Medulla oblongata (tissue), 1 donor: ENCODE results near the gene MCCC1.
"Not testable (repeated sequence)": the region's sequence is repeated elsewhere in the genome, so short reads cannot be mapped to it uniquely, and the experiment has no call there.

ENCODE experiments used
- DNase-seq: peaks from one replicate; pipeline ENCODE4 v3.0.0-alpha.2; 2015; ENCODE audit errors: extremely low spot score

MCCC1 gene

DNA sequence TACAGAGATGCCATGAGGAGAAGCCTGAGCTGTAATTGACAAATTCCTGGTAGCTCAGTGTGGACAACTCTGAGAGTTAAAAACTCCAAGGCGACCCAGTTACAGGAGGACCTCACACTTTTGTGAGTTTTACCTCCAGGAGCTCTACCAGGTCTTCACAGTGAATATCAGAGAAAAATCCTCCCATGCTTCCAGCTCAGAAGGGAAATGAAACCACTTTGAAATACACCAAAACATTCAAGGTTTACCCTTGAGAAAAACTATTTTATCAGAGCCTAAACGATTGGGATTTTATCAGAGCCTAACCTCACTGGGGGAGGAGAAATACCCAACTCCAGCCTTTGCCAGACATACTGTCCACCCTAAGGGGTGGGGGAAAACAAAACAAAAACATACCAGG lies 52.4 kb downstream of the MCCC1 start:
- DNase-seq, result no peak

GRCh38 chr3:183044547-183045229 lies 54.6 kb downstream of the MCCC1 start:
- no peak for DNase-seq

GRCh38 chr3:183038757-183039156 lies 60.5 kb downstream of the MCCC1 start:
- no peak for DNase-seq

DNA sequence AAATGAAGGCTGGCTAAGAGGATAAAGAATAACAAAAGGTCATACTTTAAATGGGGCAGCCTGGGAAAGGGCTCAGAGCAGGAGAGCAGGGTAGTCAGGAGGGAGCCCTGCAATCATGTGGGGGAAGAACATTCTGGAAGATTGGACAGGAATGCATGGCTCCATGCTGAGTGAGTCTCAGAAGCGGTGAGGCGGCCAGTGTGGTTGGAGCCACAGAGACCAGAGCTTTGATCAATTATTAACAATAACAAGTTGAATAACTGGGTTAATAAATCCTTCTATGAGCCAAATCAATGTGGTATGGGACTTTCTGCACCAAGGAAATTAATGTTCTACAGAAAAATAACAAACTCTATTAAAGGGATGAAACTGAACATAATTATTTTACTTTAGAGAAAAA lies 61.1 kb downstream of the MCCC1 start:
- DNase-seq, result no peak

DNA sequence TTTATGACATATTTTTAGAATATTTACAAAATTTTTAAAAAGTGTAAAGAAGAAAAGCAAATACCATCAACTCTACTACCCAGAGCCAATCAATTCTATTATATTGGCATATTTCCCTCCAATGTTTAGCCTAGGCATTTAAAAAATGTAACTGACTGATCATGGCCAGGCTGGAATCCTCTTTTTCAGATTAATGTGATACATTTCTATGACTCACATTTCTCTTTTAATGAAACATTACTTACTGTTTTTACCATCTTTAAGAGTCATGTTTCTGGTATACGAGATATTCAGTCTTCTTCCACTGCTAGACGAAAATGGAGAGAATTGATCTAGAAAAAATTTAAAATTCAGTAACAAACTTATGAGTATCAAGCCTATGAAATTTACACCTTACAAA lies 65.5 kb downstream of the MCCC1 start:
- no peak for DNase-seq

DNA sequence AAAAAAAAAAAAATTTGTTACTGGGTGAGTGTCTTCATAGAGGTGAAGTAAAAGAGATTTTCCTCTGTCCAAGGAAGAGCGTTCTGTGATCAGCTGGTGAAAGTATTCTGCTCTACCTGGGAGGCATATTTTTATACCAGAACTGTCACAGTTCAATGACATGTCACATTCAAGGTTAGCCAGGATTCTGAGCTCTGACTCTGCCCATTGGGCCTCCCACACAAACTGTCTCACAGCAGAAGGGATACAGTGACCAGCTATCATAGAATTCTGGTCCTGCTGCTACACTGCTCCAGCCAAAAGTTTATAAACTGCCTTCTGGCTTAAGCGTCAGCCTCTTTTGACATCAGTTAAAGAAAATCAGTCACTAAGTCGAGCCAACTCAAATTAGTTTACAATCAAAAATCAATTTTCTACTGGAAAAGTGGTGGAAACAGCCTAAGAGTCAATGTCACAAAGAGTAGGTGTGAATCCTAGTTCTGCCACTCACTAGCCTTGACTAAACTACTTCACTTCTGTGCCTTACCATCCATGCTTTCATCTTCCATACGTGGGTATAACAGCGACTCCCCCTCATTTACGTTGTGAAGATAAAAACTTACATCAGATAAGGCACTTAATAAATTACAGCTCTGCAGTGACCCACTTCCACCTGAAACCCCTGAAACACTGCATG lies 66.3 kb downstream of the MCCC1 start:
- no peak for DNase-seq

DNA sequence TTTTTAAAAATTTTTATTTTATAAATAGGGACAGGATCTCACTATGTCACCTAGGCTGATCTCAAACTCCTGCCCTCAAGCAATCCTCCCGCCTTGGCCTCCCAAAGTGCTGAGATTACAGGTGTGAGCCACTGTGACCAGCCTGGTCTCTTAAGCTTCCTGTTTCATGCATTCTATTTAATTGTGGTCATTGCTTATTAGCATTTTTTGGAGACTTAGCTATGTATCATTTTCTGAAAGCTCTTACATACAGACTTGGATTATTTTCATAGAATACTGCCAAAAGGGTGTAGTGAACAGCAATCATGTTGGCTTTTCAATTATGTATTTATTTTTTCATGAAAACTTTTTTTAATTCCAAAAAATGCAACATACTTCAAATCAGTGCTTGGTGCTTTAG lies 67.5 kb downstream of the MCCC1 start:
- DNase-seq, result no peak

GRCh38 chr3:183028416-183028815 lies 70.9 kb downstream of the MCCC1 start:
- DNase-seq, result no peak

GRCh38 chr3:183027276-183027675 lies 72.0 kb downstream of the MCCC1 start:
- DNase-seq, result no peak

DNA sequence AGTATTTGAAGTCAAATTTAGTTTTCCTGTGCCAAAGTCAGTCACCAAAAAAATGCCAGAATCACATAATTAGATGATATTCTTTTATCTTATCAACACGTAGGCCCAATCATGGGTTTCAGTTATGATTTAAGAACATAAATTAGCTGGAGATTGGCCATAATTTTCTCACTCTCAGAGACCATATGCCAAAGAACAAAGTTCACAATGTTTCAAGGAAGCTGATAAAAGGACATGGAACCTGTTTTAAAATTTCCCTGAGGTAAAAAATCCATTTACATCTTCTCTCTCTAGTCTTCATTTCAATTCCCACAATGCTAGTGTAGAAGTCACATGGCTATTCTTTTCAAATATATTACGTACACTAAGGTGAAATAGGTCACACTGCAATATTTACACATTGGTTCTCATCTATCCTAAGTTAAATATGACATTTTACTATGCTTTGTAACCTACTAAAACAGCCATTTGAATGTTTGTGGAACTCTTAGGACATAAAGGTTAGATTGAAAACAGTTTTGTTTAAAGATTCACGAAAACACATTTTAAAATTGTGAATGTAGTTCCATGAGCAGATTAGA lies 76.3 kb downstream of the MCCC1 start:
- no peak for DNase-seq

DNA sequence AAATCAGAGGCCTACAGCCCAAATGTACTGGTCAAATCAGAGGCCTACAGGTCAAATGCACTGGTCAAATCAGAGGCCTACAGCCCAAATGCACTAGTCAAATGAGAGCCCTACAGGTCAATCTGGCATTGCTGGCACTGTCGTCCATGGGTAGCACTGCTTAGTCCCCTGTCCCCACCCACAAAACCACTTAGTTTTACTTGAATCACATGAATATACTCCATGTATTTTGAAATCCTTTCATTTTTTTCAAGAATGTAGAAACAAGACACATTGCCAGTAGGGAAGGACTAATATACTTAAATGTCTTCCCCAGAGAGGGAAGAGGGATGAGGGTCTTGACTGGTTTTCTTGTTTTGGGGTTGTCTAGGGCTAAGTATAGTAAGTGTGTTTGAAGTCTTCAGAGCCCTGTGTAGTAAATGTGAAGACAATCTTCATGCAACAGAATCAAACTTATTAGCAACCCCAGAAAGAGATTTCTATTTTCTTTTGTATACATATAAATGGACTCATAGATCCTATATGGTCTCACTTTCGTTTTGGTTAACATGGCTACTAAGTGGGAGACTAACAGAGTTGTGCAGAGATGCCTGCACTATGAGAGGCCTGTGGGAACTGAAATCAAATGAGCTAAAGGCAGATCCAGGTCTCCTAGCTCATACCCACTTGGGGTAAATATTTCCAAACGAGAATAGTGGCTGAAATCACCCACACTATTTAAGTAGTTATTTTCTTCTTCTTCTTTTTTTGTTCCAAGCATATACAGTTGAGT lies 80.7 kb downstream of the MCCC1 start:
- DNase-seq, result no peak

GRCh38 chr3:183015185-183015584 lies 84.1 kb downstream of the MCCC1 start:
- DNase-seq, result no peak

GRCh38 chr3:183013856-183014255 lies 85.4 kb downstream of the MCCC1 start:
- no peak for DNase-seq

GRCh38 chr3:183013074-183013473 lies 86.2 kb downstream of the MCCC1 start:
- DNase-seq, result no peak

- DNase-seq, result no peak
These were observed 90.5 kb downstream of the MCCC1 start for GRCh38 chr3:183008800-183009199.

- DNase-seq, result no peak
These were observed 91.0 kb downstream of the MCCC1 start for GRCh38 chr3:183008303-183008702.

- no peak for DNase-seq
These were observed 92.8 kb downstream of the MCCC1 start for GRCh38 chr3:183006396-183007002.

- DNase-seq, result no peak
These were observed 99.5 kb downstream of the MCCC1 start for GRCh38 chr3:182999767-183000166.

DNA sequence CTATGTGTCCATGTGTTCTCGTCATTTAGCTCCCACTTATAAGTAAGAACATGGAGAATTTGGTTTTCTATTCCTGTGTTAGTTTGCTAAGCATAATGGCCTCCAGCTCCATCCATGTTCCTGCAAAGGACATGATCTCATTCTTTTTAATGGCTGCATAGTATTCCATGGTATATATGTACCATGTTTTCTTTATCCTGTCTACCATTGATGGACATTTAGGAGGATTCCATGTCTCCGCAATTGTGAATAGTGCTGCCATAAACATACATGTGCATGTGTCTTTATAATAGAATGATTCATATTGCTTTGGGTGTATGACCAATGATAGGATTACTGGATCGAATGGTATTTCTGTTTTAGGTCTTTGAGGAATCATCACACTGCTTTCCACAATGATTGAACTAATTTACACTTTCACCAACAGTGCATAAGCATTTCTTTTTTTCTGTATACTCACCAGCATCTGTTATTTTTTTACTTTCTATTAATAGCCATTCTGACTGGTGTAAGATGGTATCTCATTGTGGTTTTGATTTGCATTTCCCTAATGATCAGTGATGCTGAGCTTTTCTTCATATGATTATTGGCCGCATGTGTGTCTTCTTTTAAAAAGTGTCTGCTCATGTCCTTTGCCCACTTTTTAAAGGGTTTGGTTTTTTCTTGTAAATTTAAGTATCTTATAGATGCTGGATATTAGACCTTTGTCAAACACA lies 105.7 kb downstream of the MCCC1 start:
- not testable (repeated sequence) for DNase-seq

DNA sequence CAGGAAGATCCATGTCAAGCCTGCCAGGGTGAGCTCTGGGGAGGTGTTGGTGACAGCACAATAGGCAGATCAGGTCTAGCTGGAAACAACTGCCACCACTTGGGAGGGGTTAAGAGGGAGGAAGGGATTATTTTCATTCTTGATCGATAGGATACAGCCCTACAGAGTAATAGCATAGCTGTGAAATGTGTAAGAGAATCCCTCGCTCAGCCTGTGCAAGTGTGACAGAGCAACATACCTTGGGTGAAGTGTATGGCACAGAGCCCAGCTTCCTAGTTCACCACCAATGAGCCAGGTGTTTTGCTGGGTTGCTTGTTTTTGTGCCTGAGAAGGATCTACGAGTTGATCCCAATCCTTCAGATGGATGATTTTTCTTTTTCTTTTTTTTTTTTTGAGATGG lies 109.7 kb downstream of the MCCC1 start:
- no peak for DNase-seq

DNA sequence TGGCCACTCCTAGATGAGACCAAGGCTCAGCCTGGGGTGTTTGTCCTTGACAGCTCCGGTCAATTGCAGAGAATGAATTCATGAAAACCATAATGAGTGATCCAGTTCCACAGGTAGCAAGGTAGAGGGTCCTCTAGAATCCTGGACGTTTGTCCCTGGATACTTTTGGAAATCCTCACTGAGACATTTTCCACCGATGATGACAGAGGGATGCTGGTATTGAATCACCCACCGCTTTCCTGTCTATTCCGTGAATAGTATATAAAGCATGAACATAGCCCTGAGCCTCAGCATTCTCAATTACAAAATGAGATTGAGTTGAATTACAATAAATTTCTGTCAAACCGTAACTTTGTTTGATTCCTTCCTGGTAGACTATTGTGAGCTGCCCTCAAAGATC lies 113.3 kb downstream of the MCCC1 start:
- no peak for DNase-seq
